GM18526 (cell line): Measurements from ENCODE around the gene CCDC60.

Source experiments
- POLR2A ChIP-seq: IDR thresholded peaks from 3 replicates; pipeline ENCODE4 v1.6.1; 2011; ENCODE audit not compliant: insufficient read length; ENCODE audit errors: extremely low read depth

CCDC60 gene

DNA sequence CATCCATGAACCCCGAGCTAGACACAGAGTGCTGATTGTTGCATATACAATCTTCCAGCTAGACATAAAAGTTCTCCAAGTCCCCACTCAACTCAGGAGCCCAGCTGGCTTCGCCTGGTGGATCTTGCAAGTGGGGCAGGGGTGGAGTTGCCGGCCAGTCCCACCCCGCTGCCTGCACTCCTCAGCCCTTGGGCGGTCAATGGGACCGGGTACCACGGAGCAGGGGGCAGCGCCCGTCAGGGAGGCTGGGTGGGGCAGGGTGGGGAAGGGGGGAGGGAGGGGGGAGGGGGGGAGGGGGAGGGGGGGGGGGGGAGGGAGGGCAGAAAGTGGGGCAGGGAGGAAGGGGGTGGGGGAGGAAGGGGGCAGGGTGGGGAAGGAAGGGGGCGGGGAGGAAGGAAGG is 63.0 kb downstream of the CCDC60 start:
- no peak for TF ChIP-seq POLR2A

- TF ChIP-seq POLR2A: no peak
These were observed 63.7 kb downstream of the CCDC60 start for GRCh38 chr12:119398190-119398589.

DNA sequence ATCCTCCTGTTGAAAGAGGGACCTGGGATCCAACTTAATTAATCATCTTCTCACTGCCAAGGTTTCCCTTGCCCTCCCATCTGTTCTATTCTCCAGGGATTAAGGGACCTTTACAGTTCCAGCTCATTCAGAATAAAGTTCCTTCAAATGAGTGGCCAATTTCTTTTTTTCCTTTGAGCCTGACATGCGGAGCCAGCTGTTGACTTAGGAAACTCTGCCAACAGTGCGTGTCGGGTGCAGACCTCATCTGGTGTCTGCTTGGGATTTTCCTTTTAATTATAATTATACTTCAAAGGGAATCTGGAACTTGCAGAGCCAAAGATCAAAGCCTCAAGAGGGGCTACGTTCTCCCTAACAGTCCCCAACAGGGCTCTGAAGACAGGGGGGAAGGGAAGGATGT is 64.8 kb downstream of the CCDC60 start:
- no peak for TF ChIP-seq POLR2A

- TF ChIP-seq POLR2A: no peak
These were observed 71.8 kb downstream of the CCDC60 start for GRCh38 chr12:119406308-119406707.

DNA sequence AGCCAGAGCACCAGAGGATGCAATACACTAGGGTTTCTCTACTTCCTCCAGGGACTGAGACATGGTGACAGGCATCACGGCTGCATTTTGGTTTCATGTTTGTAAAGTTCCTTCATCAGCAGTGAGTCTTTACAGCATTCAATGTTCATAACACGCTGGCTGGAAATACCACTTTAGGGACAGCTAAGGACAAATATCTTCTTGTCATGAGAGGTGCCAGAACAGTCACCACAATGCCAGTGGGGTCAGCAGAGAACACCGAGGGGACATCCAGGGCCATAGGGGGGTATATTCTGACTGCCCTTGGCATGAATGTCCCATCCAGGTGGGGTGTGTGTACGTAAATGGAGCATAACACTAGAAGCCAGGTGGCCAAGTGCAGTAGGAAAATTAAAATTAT is 72.3 kb downstream of the CCDC60 start:
- no peak for TF ChIP-seq POLR2A

DNA sequence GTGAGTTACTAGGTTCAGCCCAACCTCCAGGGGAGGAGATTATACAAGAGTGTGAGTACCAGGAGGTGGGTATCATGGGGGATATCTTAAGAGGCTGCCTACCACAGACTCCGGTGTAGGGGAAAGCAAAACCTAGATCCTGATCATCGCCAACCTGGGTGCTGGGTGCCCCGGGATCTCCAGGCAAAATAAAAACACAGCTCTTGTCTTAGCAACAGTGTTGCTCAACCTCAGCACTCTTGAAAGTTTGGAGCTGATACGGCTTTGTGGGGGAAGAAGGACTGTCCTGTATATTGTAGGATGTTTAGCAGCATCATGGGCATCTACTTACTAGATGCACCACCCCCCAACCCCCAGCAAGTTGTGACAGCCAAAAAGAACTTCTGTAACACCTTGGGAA is 74.5 kb downstream of the CCDC60 start:
- TF ChIP-seq POLR2A: no peak

DNA sequence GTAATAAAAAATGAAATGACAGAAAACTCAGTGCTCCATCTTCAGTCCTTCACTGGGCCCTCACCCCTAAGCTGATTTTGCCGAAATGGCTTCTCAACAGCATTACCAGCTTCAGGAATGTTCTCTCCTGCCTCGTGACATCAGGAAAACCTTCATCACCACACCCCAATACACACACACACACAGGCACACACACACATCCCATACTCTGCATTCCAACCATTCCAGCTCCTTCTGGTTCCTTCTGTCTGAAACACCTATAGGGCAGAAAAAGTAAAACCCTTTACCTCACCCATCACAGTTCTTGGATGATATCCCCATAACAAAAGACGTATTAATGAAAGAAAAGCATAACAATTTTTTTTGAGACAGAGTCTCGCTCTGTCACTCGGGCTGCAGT is 75.9 kb downstream of the CCDC60 start:
- TF ChIP-seq POLR2A: no peak

GRCh38 chr12:119412306-119412705 is 77.8 kb downstream of the CCDC60 start:
- no peak for TF ChIP-seq POLR2A

DNA sequence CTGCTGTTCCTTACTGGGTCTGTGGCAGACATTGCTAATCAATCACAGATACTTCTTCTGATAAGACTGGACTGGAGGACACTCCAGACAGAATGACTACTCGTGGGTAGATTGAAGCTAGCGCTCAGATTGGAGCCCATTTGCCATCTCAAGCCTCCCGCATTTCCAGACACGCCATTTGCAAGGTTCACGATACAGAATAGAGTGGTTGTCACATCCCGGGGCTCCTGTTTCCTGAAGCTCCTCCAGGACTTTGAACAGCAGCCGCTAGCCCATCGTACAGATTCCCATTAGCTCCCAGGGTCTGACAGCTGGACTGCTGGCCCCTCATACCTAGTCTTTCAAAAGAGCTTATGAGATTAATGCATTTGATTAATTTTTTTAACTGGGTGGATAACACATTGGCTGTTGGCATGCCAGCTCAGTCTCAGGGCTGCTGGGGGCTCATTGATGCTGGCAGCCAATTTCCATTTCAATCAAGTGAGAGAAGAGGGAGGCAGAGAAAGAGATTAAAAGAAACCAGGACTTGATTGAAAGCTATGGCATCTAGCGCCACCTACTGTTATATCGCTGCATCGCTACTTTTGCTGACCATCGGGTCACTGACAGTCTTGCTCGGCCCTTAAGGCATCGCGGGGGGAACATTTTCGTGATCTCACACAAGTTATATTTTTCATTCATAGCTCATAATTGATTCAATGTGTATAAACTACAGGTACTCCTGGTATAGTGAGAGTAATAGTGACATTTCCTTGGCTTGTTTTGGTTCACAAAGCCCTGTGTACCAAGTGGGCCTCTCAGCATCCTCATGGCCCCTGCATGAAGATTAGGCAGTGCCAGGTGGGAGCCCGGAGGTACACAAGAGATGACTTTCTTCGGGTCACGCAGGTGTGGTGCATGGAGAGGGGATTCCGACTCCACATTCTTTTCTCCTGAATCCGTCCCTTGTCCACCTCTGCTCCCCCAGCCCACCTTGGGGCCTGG is 78.6 kb downstream of the CCDC60 start:
- TF ChIP-seq POLR2A: no peak

DNA sequence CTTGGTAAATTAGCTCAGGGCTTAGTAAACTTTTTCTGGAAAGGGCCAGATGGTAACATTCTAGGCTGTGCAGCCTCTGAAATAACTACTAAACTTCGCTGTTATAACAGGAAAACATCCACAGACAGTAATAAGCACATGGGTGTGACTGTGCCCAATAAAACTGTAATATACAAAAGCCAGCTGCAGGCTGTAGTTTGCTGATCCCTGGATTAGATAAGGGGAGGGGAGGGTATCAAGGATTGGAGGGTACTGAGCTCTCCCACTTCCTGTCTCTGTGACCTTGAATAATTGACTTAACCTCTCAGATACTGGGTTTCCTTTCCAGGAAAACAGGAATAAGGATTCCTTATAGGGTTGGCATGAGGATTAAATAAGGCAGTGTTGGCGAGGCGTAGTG is 81.2 kb downstream of the CCDC60 start:
- TF ChIP-seq POLR2A: no peak

DNA sequence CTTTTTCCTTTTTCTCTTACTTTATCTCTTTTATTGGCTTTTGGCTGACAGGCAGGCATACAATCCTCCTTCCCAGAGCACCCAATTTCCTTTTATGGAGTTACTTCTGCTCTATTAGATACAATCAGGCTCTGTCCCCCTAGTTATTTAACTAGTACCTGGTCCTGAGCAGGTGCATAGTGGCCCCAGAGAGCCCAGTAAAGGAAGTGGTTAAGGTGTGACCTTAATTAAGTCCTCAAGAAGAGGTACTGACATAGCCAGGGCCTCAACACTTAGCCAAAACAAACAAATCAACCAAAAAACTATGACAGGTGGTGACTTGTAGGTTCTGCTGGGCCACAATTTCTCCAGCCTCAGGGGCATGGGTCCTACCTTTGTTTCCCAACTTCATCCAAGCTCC is 82.9 kb downstream of the CCDC60 start:
- TF ChIP-seq POLR2A: no peak

DNA sequence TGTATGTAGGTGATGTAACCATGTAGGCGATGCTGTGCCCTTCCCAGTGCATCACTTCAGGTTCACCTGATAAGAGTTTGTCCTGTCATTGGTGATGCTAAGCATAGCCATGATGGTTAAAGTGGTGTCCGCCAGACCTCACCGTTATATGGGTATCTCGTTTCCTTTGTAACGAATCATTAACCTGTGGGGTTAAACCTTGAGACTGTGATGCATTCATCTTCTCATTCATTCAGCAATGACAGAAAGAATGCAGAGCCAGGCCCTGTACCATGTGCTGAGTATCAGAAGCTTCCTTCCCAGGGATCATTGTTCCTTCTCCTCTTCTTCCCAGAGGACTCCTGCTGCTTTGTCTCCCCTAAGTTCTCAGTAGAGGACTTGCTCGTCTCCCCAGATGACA is 84.9 kb downstream of the CCDC60 start:
- TF ChIP-seq POLR2A: no peak

DNA sequence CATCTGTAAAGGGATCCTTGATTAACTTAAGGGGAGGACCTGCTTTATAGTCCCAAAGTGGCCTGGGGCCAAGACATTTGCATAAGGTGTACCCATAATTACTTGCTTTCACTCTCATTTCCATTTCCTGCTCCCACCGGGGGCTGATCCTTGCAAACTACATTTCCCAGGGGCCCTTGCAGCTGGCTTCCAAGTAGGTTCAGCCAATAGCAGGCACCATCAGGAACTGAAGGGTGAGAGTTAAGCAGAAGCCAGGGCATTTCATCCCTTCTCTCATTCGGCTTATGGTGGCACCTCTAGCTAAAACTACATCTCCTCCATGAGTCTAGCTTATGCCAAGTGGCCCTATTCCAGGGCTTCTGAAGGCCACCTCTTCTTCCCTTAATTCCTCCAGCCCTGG is 88.8 kb downstream of the CCDC60 start:
- no peak for TF ChIP-seq POLR2A

- no peak for TF ChIP-seq POLR2A
These were observed 91.1 kb downstream of the CCDC60 start for GRCh38 chr12:119425623-119426022.

DNA sequence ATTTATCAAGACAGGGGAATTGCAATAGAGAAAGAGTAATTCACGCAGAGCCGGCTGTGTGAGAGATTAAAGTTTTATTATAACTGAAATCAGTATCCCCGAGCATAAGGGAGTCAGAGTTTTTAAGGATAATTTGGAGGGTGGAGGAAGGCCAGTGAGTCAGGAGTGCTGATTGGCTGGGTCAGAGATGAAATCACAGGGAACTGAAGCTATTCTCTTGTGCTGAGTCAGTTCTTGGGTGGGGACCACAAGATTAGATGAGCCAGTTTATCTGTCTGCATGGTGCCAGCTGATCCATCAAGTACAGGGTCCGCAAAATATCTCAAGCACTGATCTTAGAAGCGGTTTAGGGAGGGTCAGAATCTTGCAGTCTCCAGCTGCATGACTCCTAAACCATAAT is 96.6 kb downstream of the CCDC60 start:
- no peak for TF ChIP-seq POLR2A

DNA sequence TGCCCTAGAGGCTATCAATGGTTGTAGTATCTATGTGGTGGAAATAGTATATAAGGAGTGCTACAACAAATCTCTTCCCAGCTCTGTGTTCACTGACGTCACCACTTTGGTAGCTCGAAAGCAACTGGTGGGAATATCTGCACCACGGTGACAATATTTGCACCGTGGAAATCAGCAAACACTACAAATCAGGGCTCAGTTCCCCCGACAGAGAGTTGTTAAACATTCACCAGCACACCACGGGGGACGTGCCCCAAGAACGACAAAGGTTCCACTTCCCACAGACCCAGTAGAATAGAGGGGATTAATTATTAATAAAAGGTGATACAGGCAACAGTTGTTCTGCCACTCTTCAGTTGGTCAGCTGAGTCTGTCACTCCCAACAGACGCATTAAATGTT is 98.4 kb downstream of the CCDC60 start:
- no peak for TF ChIP-seq POLR2A

- no peak for TF ChIP-seq POLR2A
These were observed 106.4 kb downstream of the CCDC60 start for GRCh38 chr12:119440803-119441360.

DNA sequence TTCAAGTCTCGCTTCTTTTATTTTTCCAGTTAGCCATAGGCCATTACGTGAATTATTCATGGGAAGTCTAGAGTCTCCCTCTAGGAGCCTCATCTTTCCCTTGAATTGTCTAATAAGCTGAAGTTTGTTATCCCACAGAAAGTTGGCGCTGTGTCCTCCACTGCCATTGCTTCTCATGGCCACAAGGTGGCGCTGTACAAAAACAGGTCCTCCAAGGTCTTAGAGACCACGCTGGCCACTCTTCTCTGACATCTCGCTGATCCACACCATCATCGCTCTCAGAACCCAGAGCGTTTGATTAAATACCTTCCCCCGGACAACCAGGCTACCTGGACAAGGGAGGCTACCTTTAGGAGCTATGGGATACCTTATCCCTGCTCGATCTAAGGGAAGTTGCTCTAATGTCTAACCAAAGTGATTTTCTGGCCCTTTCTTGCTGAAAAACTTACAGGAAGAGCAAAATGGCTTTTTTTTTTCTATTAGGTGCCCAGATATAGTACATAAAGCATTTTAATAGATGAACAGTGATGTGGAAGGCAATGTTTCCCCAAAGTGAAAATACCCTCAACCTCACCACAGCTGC is 110.0 kb downstream of the CCDC60 start:
- TF ChIP-seq POLR2A: no peak
